22Rv1 (cell line): ENCODE results near the gene PACRG.

Source experiments
- CTCF ChIP-seq: fragments of 450-650 bp; IDR thresholded peaks from 2 replicates; pipeline ENCODE4 v1.5.1; 2017; ENCODE audit warnings: mild to moderate bottlenecking
- ZFX ChIP-seq: fragments of 450-650 bp; IDR thresholded peaks from 2 replicates; pipeline ENCODE4 v1.6.1; 2017; ENCODE audit warnings: antibody characterized with exemption, borderline replicate concordance

- TF ChIP-seq CTCF (no peak), ZFX (no peak)
Observed at GRCh38 chr6:163137398-163137881, 409.7 kb downstream of the PACRG start.
